Type B pancreatic cell (in vitro differentiated cells): ENCODE data around the gene WDR59. TPM values are rescaled to one million over a fixed set of nuclear protein-coding genes. Genes with fewer than 3 reads are reported as not detected.
"Not testable (repeated sequence)": the region's sequence is repeated elsewhere in the genome, so short reads cannot be mapped to it uniquely, and the experiment has no call there.

Source experiments
- DNase-seq: peaks from one replicate; pipeline ENCODE4 v3.0.0; 2021; ENCODE audit warnings: mixed read lengths; ENCODE audit not compliant: unreplicated experiment; ENCODE audit errors: extremely low spot score
- H3K27ac Mint-ChIP-seq: 2 replicates; pipeline ENCODE4 v1.8.0; 2021; ENCODE audit warnings: mild to moderate bottlenecking, mixed read lengths
- H3K27me3 Mint-ChIP-seq: 2 replicates; pipeline ENCODE4 v1.8.0; 2021; ENCODE audit warnings: mixed read lengths
- H3K36me3 Mint-ChIP-seq: 2 replicates; pipeline ENCODE4 v1.8.0; 2021; ENCODE audit warnings: mixed read lengths
- H3K4me1 Mint-ChIP-seq: one replicate; pipeline ENCODE4 v1.8.0; 2021; ENCODE audit warnings: mixed read lengths; ENCODE audit not compliant: unreplicated experiment
- H3K4me3 Mint-ChIP-seq: 2 replicates; pipeline ENCODE4 v1.8.0; 2021; ENCODE audit warnings: mild to moderate bottlenecking, mixed read lengths
- H3K9me3 Mint-ChIP-seq: 2 replicates; pipeline ENCODE4 v1.8.0; 2021; ENCODE audit warnings: mixed read lengths
- CTCF ChIP-seq: fragments of 200-600 bp; sonication (generic); conservative IDR thresholded peaks from 2 replicates; pipeline ENCODE4 v1.5.0; 2021; ENCODE audit warnings: antibody characterized with exemption, mild to moderate bottlenecking
- total RNA-seq: library from RNA; stranded (reverse); gene quantifications from 2 replicates; pipeline ENCODE4 v1.2.1, GENCODE V29; 2021; ENCODE audit warnings: low replicate concordance

The WDR59 gene
- total RNA-seq, 1 donor from 2014 or later = 88.9 TPM

- H3K4me3 Mint-ChIP-seq = no peak overlapping the region
- no peaks in the 10 kb centered on the region for H3K4me1 Mint-ChIP-seq
- TF ChIP-seq CTCF = no peak
- peaks cover 40% of the 10 kb centered on the region for H3K36me3 Mint-ChIP-seq
- no peaks in the 10 kb centered on the region for H3K9me3 Mint-ChIP-seq
- no peak overlapping the region for H3K27ac Mint-ChIP-seq
- no peaks in the 10 kb centered on the region for H3K27me3 Mint-ChIP-seq
- DNase-seq = no peak
These were observed 63.9 kb downstream of the WDR59 start for GRCh38 chr16:74921051-74921450.

- Mint-ChIP-seq H3K4me3 (no peak overlapping the region), H3K27ac (no peak overlapping the region), H3K9me3 (no peaks in the 10 kb centered on the region), H3K4me1 (no peaks in the 10 kb centered on the region), H3K36me3 (peaks cover 60% of the 10 kb centered on the region), H3K27me3 (no peaks in the 10 kb centered on the region)
- no peak for DNase-seq
- no peak for TF ChIP-seq CTCF
These were observed 75.3 kb downstream of the WDR59 start for GRCh38 chr16:74909665-74910064.

- H3K9me3 Mint-ChIP-seq = not testable (repeated sequence)
These were observed 76.2 kb downstream of the WDR59 start for GRCh38 chr16:74908759-74909158.

GRCh38 chr16:74903901-74904678 lies 80.8 kb downstream of the WDR59 start:
- H3K27me3 Mint-ChIP-seq = no peaks in the 10 kb centered on the region
- H3K9me3 Mint-ChIP-seq = no peaks in the 10 kb centered on the region

More at GRCh38 chr16:74908759-74909158, 76.2 kb downstream of the WDR59 start:
- H3K27me3 Mint-ChIP-seq, H3K4me3 Mint-ChIP-seq, DNase-seq, H3K27ac Mint-ChIP-seq, H3K4me1 Mint-ChIP-seq: not testable (repeated sequence)
- peaks cover 58% of the 10 kb centered on the region for H3K36me3 Mint-ChIP-seq

GRCh38 chr16:74903120-74903519 lies 81.8 kb downstream of the WDR59 start:
- DNase-seq = no peak
- Mint-ChIP-seq H3K36me3 (peaks cover 51% of the 10 kb centered on the region), H3K4me1 (no peaks in the 10 kb centered on the region), H3K9me3 (no peaks in the 10 kb centered on the region), H3K27me3 (no peaks in the 10 kb centered on the region), H3K27ac (no peak overlapping the region), H3K4me3 (no peak overlapping the region)
- TF ChIP-seq CTCF = no peak

More at GRCh38 chr16:74903901-74904678, 80.8 kb downstream of the WDR59 start:
- no peak for TF ChIP-seq CTCF
- no peak for DNase-seq
- Mint-ChIP-seq H3K4me3 (no peak overlapping the region), H3K4me1 (no peaks in the 10 kb centered on the region), H3K36me3 (peaks cover 48% of the 10 kb centered on the region), H3K27ac (no peak overlapping the region)

GRCh38 chr16:74902161-74902560 lies 82.8 kb downstream of the WDR59 start:
- no peak for TF ChIP-seq CTCF
- DNase-seq = no peak
- peaks cover 43% of the 10 kb centered on the region for H3K36me3 Mint-ChIP-seq

More at GRCh38 chr16:74902161-74902560, 82.8 kb downstream of the WDR59 start:
- H3K27me3 Mint-ChIP-seq = no peaks in the 10 kb centered on the region
- no peak overlapping the region for H3K4me3 Mint-ChIP-seq
- H3K4me1 Mint-ChIP-seq = no peaks in the 10 kb centered on the region
- no peaks in the 10 kb centered on the region for H3K9me3 Mint-ChIP-seq
- H3K27ac Mint-ChIP-seq = no peak overlapping the region
